RWPE2 (cell line): ENCODE results near the gene DBT.
"Not testable (repeated sequence)": the region's sequence is repeated elsewhere in the genome, so short reads cannot be mapped to it uniquely, and the experiment has no call there.

Experiments used
- ATAC-seq: fragments of 200-7000 bp; cut with Tn5 transposase; 3 replicates; pipeline ENCODE4 v1.9.1; 2021; ENCODE audit warnings: low read depth
- DNase-seq: peaks from one replicate; pipeline ENCODE4 v3.0.0-alpha.2; 2020; ENCODE audit warnings: low spot score
- H3K27ac ChIP-seq: fragments of 450-650 bp; 2 replicates; pipeline ENCODE4 v1.5.1; 2017; ENCODE audit warnings: mild to moderate bottlenecking; ENCODE audit not compliant: poor library complexity, severe bottlenecking
- H3K27me3 ChIP-seq: fragments of 250-450 bp; sonication (Bioruptor Pico); 2 replicates; pipeline ENCODE4 v1.5.1; 2021; ENCODE audit warnings: mild to moderate bottlenecking, moderate library complexity; ENCODE audit not compliant: insufficient read depth, poor library complexity, severe bottlenecking
- H3K36me3 ChIP-seq: fragments of 250-450 bp; sonication (Bioruptor Pico); 2 replicates; pipeline ENCODE4 v1.5.1; 2020; ENCODE audit warnings: low read depth, mild to moderate bottlenecking, moderate library complexity
- H3K4me1 ChIP-seq: fragments of 250-450 bp; sonication (Bioruptor Pico); 2 replicates; pipeline ENCODE4 v1.5.1; 2021; ENCODE audit warnings: mild to moderate bottlenecking, moderate library complexity; ENCODE audit not compliant: insufficient read depth, poor library complexity, severe bottlenecking
- H3K4me3 ChIP-seq: fragments of 250-450 bp; sonication (Bioruptor Pico); 2 replicates; pipeline ENCODE4 v1.5.1; 2021; ENCODE audit warnings: mild to moderate bottlenecking, moderate library complexity; ENCODE audit not compliant: severe bottlenecking
- H3K9me3 ChIP-seq: fragments of 250-450 bp; sonication (Bioruptor Pico); 2 replicates; pipeline ENCODE4 v1.5.1; 2021; ENCODE audit warnings: mild to moderate bottlenecking, moderate library complexity; ENCODE audit not compliant: severe bottlenecking
- TF ChIP-seq, protein P1 (sequence below): fragments of 450-650 bp; IDR thresholded peaks from one replicate; pipeline ENCODE4 v1.5.1; 2017; ENCODE audit warnings: mild to moderate bottlenecking, moderate library complexity; ENCODE audit not compliant: poor library complexity, severe bottlenecking

The DBT gene

DNA sequence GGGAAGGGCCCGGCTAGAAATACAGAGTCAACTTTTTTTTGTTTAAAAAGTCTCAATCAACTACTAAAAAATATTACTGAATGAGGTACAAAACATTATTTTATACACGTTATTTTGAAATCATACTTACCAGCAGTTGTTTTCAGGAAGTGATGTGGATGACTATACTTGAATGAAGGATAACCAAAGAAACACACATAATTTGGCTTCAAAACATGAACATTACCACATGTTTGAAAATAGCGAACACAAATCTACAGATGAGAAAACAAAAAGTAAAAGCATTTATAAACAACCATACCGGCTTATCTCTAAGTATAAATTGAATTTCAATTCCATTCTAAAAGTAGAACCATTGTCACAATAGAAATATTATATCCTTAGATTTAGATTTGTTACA, 9.0 kb downstream of the DBT start:
- TF ChIP-seq, protein P1, sequence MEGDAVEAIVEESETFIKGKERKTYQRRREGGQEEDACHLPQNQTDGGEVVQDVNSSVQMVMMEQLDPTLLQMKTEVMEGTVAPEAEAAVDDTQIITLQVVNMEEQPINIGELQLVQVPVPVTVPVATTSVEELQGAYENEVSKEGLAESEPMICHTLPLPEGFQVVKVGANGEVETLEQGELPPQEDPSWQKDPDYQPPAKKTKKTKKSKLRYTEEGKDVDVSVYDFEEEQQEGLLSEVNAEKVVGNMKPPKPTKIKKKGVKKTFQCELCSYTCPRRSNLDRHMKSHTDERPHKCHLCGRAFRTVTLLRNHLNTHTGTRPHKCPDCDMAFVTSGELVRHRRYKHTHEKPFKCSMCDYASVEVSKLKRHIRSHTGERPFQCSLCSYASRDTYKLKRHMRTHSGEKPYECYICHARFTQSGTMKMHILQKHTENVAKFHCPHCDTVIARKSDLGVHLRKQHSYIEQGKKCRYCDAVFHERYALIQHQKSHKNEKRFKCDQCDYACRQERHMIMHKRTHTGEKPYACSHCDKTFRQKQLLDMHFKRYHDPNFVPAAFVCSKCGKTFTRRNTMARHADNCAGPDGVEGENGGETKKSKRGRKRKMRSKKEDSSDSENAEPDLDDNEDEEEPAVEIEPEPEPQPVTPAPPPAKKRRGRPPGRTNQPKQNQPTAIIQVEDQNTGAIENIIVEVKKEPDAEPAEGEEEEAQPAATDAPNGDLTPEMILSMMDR = no peak
- peaks cover 12% of the 10 kb centered on the region for H3K36me3 ChIP-seq
- no peaks in the 10 kb centered on the region for H3K4me1 ChIP-seq
- ATAC-seq (no peak), DNase-seq (no peak)
- H3K27ac ChIP-seq = no peak overlapping the region
- H3K9me3 ChIP-seq = no peaks in the 10 kb centered on the region
- H3K27me3 ChIP-seq = no peaks in the 10 kb centered on the region
- H3K4me3 ChIP-seq = no peak overlapping the region

DNA sequence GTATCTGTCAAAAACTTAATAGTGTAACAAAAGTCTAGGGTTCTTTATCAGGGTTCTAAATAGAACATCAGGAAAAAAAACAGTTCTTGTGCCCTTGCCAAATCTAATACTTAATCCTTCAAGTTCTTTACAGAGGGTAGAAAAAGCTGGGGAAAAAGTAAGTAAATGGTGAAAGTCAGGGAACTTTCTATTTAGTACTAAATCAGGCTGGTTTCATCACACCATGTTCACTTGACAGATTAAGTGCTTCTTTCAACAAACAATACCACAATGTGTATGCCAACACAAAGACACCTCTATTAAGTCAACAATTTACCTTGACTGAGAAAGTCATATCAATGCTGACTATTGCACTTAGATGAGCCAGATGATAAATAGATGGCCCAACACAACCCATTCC, 9.7 kb downstream of the DBT start:
- Histone ChIP-seq H3K4me3 (no peak overlapping the region), H3K27ac (no peak overlapping the region), H3K27me3 (no peaks in the 10 kb centered on the region), H3K36me3 (peaks cover 19% of the 10 kb centered on the region), H3K4me1 (peaks cover under 1% of the 10 kb centered on the region), H3K9me3 (no peaks in the 10 kb centered on the region)
- DNase-seq = no peak
- ATAC-seq = no peak
- TF ChIP-seq, protein P1 = no peak

DNA sequence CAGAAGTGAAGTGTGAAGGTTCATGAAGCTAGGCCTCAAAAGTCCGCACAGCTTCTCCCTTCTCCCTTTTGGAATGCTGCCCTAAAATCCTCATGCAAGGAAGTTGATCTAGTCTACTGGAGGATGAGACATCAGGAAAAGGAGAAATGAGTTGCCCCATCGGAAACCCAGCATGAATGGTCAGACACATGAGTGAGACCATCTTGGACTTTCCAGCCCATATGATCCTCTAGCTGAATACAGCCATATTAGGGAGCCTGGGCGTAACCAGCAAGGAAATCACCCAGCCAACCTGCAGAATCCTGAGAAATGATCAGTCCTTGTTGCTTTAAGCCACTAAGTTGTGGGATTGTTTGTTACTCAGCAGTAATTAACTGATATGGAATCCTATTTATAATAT, 12.5 kb downstream of the DBT start:
- H3K9me3 ChIP-seq = no peaks in the 10 kb centered on the region
- DNase-seq (no peak), ATAC-seq (no peak)
- no peaks in the 10 kb centered on the region for H3K27me3 ChIP-seq
- no peak overlapping the region for H3K4me3 ChIP-seq
- peaks cover 10% of the 10 kb centered on the region for H3K4me1 ChIP-seq
- H3K27ac ChIP-seq = no peak overlapping the region
- TF ChIP-seq, protein P1 = no peak
- peaks cover 37% of the 10 kb centered on the region for H3K36me3 ChIP-seq

DNA sequence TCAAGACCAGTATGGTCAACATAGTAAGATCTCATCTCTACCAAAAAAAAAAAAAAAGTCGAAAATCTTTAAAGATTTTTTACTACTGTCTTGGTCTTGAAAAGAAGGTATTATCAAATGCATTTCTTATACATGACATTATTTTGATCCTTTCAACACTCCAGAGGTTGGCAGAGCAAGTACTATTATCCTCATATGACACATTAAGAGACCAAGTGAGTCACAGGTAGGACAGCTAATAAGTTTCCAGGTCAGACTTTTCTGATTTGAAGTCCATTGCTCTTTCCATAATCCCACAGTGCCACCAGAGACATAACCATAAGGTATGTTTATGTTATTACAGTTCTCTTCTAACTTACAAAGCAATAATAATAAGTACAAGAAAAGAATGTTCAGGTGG, 15.2 kb downstream of the DBT start:
- TF ChIP-seq, protein P1 = no peak
- H3K27me3 ChIP-seq = no peaks in the 10 kb centered on the region
- H3K4me3 ChIP-seq = no peak overlapping the region
- no peak for DNase-seq
- peaks cover 10% of the 10 kb centered on the region for H3K4me1 ChIP-seq
- H3K27ac ChIP-seq = no peak overlapping the region
- H3K9me3 ChIP-seq = no peaks in the 10 kb centered on the region
- peaks cover 46% of the 10 kb centered on the region for H3K36me3 ChIP-seq
- ATAC-seq = no peak

DNA sequence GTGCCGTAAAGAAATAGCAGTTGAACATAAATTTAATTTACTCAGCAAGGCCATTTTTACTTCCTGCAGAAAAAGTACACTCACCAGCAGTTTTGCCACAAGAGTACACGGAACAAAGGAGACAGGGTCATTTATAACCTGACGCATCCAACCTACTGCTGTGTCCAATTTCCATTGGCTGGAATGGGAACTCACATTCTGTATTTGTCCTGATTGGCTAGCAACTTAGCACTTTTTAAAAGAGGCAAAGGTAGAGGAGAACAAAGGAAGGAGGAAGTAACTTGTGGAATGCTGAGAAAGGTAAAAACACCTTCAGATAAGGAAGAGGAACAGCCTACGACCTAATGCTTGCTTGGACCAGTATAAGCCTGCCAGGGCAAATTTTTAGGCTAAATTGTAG, 16.1 kb downstream of the DBT start:
- H3K4me3 ChIP-seq, H3K4me1 ChIP-seq, H3K27me3 ChIP-seq, ATAC-seq, DNase-seq, H3K27ac ChIP-seq, H3K9me3 ChIP-seq: not testable (repeated sequence)
- peaks cover 40% of the 10 kb centered on the region for H3K36me3 ChIP-seq
